Kidney (tissue), 14 donors: ENCODE data around the gene PIEZO2. TPM values are rescaled to one million over a fixed set of nuclear protein-coding genes. Genes with fewer than 3 reads are reported as not detected.
A peak's percentile ranks its signal among the peaks of the same experiment; 100 is the strongest.

ENCODE experiments used
- DNase-seq, 5 donors: peaks; one replicate each; pipeline ENCODE4 v3.0.0-alpha.2; 2013 to 2020
- FAIRE-seq: peaks from 2 replicates; lab custom pipeline; 2012; peaks lifted over from hg19 to GRCh38; lab: Jason Lieb, UNC
- H3K27ac ChIP-seq, 2 donors: one replicate each; pipeline ENCODE4 v1.7.0; 2013; ENCODE audit warnings: low read depth in 2 of 2, low read length in 2 of 2, inconsistent platforms in 1 of 2
- H3K27me3 ChIP-seq: one replicate; pipeline ENCODE4 v1.7.1; 2013; ENCODE audit warnings: low read length, inconsistent platforms; ENCODE audit not compliant: control insufficient read depth, insufficient read depth
- H3K36me3 ChIP-seq, 3 donors: one replicate each; pipeline versions ENCODE4 v1.7.0 to v1.7.1; 2013; ENCODE audit warnings: low read length in 3 of 3, control low read depth in 1 of 3, inconsistent platforms in 1 of 3; ENCODE audit not compliant: insufficient read depth in 3 of 3, control insufficient read depth in 2 of 3
- H3K4me1 ChIP-seq, 3 donors: one replicate each; pipeline versions ENCODE4 v1.7.0 to v1.7.1; 2013; ENCODE audit warnings: low read length in 3 of 3, inconsistent platforms in 1 of 3, low read depth in 1 of 3; ENCODE audit not compliant: control insufficient read depth in 2 of 3, insufficient read depth in 2 of 3
- H3K4me3 ChIP-seq, 3 donors: one replicate each; pipeline versions ENCODE4 v1.7.0 to v1.8.1; 2013; ENCODE audit warnings: low read length in 3 of 3, control low read depth in 1 of 3, inconsistent platforms in 1 of 3
- H3K9ac ChIP-seq, 3 donors: one replicate each; pipeline versions ENCODE4 v1.7.0 to v1.7.1; 2013; ENCODE audit warnings: low read length in 3 of 3, control low read depth in 1 of 3, inconsistent platforms in 1 of 3
- H3K9me3 ChIP-seq, 3 donors: one replicate each; pipeline versions ENCODE4 v1.7.0 to v1.7.1; 2013; ENCODE audit warnings: low read length in 3 of 3, control low read depth in 1 of 3, inconsistent platforms in 1 of 3; ENCODE audit not compliant: control insufficient read depth in 2 of 3, insufficient read depth in 1 of 3
- CTCF ChIP-seq: IDR thresholded peaks from 3 replicates; pipeline ENCODE4 v1.5.1; 2012; ENCODE audit warnings: mild to moderate bottlenecking, moderate library complexity, borderline replicate concordance; ENCODE audit not compliant: insufficient read depth; ENCODE audit errors: extremely low read depth
- intact Hi-C: fragments of 100-400 bp; cut with DNase I; formaldehyde crosslinking; loops from one replicate; pipeline ENCODE4 v1.11.1; 2022
- polyA plus RNA-seq: library from polyadenylated mRNA; stranded (reverse); fragments of 350-450 nt; fragmentation: Illumina TruSeq; extraction: RNeasy Lipid Tissue Mini Kit (QIAGEN cat#74804); gene quantifications from one replicate; pipeline ENCODE4 v1.2.3, GENCODE V29; 2014; ENCODE audit warnings: low read depth, low replicate concordance; ENCODE audit not compliant: insufficient read depth
- total RNA-seq: library from RNA; stranded (reverse); fragmentation: NEBNext Ultra II Directional; extraction: Animal tissue kit (Norgen Biotek cat#: 25700); gene quantifications from one replicate; pipeline ENCODE4 v1.2.1, GENCODE V29; 2021
- donor health status: control.
- donor health status: control.
- donor health status: control.
- donor health status: control.
- donor health status: control.
- donor health status: DM: yes; HTN: yes; CAD: no.
- donor health status: Normal renal cell carcinoma (clear cell type).

The PIEZO2 gene
- total and polyA plus RNA-seq, 2 donors from 2014 or later = 1.1 to 4.1 TPM

GRCh38 chr18:11046140-11046539 lies 103.2 kb downstream of the PIEZO2 start:
- Histone ChIP-seq H3K27me3 (no peaks in the 10 kb centered on the region), H3K36me3 (no peaks in the 10 kb centered on the region), H3K9ac (no peak overlapping the region), H3K27ac (no peak overlapping the region), H3K4me3 (no peak overlapping the region), H3K9me3 (no peaks in the 10 kb centered on the region), H3K4me1 (no peaks in the 10 kb centered on the region)
- TF ChIP-seq CTCF = no peak
- FAIRE-seq (no peak), DNase-seq (no peak)
- intact Hi-C loops = loop anchor here (10.0 kb wide), 1 partner anchor 191 kb away; no protein-coding TSS in a partner anchor

GRCh38 chr18:11043694-11044093 lies 105.7 kb downstream of the PIEZO2 start:
- no peaks in the 10 kb centered on the region for H3K4me1 ChIP-seq
- H3K27ac ChIP-seq = no peak overlapping the region
- no peak for FAIRE-seq
- no peaks in the 10 kb centered on the region for H3K9me3 ChIP-seq
- intact Hi-C loops = loop anchor here (10.0 kb wide), 1 partner anchor 189 kb away; no protein-coding TSS in a partner anchor
- no peak for DNase-seq
- no peaks in the 10 kb centered on the region for H3K27me3 ChIP-seq
- H3K36me3 ChIP-seq = no peaks in the 10 kb centered on the region
- H3K9ac ChIP-seq = no peak overlapping the region
- no peak for TF ChIP-seq CTCF
- H3K4me3 ChIP-seq = no peak overlapping the region

- FAIRE-seq (no peak), DNase-seq (peak; percentile 33 to 76 (median 48))
- no peaks in the 10 kb centered on the region for H3K4me1 ChIP-seq
- no peaks in the 10 kb centered on the region for H3K27me3 ChIP-seq
- TF ChIP-seq CTCF = no peak
- no peak overlapping the region for H3K4me3 ChIP-seq
- intact Hi-C loops = loop anchor here (10.0 kb wide), 1 partner anchor 187 kb away; no protein-coding TSS in a partner anchor
- no peaks in the 10 kb centered on the region for H3K9me3 ChIP-seq
- no peak overlapping the region for H3K9ac ChIP-seq
- H3K27ac ChIP-seq = no peak overlapping the region
- no peaks in the 10 kb centered on the region for H3K36me3 ChIP-seq
Observed at GRCh38 chr18:11042247-11042646, 107.1 kb downstream of the PIEZO2 start.
